T-helper 17 cell (primary cell): Measurements from ENCODE around the gene DGLUCY. TPM values are rescaled to one million over a fixed set of nuclear protein-coding genes. Genes with fewer than 3 reads are reported as not detected.
A peak's percentile ranks its signal among the peaks of the same experiment; 100 is the strongest.
"Not testable (repeated sequence)": the region's sequence is repeated elsewhere in the genome, so short reads cannot be mapped to it uniquely, and the experiment has no call there.

ENCODE experiments used
- ATAC-seq: fragments of 150-1000 bp; cut with Tn5 transposase; 2 replicates; pipeline ENCODE4 v1.10.0; 2021; ENCODE audit warnings: mild to moderate bottlenecking, moderate library complexity
- DNase-seq, 3 donors: peaks; one replicate each; pipeline versions ENCODE4 v3.0.0 to v3.0.0-alpha.2; 2020 to 2021
- H3K9me3 ChIP-seq: one replicate; pipeline ENCODE4 v1.7.0; 2013; ENCODE audit warnings: low read length, mild to moderate bottlenecking; ENCODE audit not compliant: control insufficient read depth, poor library complexity, severe bottlenecking
- H3K27ac Mint-ChIP-seq: one replicate; pipeline ENCODE4 v1.8.0; 2022; ENCODE audit warnings: mild to moderate bottlenecking, moderate library complexity, mixed read lengths
- H3K27me3 Mint-ChIP-seq: one replicate; pipeline ENCODE4 v1.8.0; 2022; ENCODE audit warnings: mixed read lengths
- H3K36me3 Mint-ChIP-seq: one replicate; pipeline ENCODE4 v1.8.0; 2022; ENCODE audit warnings: low read depth, mixed read lengths
- H3K4me1 Mint-ChIP-seq: one replicate; pipeline ENCODE4 v1.8.0; 2022; ENCODE audit warnings: mild to moderate bottlenecking, mixed read lengths
- H3K4me3 Mint-ChIP-seq: one replicate; pipeline ENCODE4 v1.8.0; 2022; ENCODE audit warnings: mild to moderate bottlenecking, moderate library complexity, mixed read lengths
- total RNA-seq, 4 donors: library from RNA in 2 of 4; stranded (reverse) in 2 of 4; gene quantifications; one replicate each; pipeline ENCODE4 v1.2.3 and lab custom pipeline; 2022 to 2026

The DGLUCY gene
- total RNA-seq, 2 donors from 2014 or later, result 81.7 to 86.0 TPM

- no peaks in the 10 kb centered on the region for H3K9me3 ChIP-seq
- H3K36me3 Mint-ChIP-seq, result peaks cover 11% of the 10 kb centered on the region
- ATAC-seq (no peak), DNase-seq (no peak)
- peaks cover 7% of the 10 kb centered on the region for H3K4me1 Mint-ChIP-seq
- no peaks in the 10 kb centered on the region for H3K27me3 Mint-ChIP-seq
- no peak overlapping the region for H3K4me3 Mint-ChIP-seq
- H3K27ac Mint-ChIP-seq, result peak overlapping the region; percentile 9
Measured at GRCh38 chr14:91171291-91171690, 57.4 kb downstream of the DGLUCY start.

- no peaks in the 10 kb centered on the region for H3K27me3 Mint-ChIP-seq
- DNase-seq (peak; percentile 60 to 69 (median 62)), ATAC-seq (peak; percentile 71)
- peak overlapping the region; percentile 53 for H3K27ac Mint-ChIP-seq
- H3K36me3 Mint-ChIP-seq, result peaks cover 9% of the 10 kb centered on the region
- no peaks in the 10 kb centered on the region for H3K9me3 ChIP-seq
- H3K4me3 Mint-ChIP-seq, result no peak overlapping the region
- H3K4me1 Mint-ChIP-seq, result peaks cover 17% of the 10 kb centered on the region
Measured at GRCh38 chr14:91173221-91173670, 59.4 kb downstream of the DGLUCY start.

- no peak overlapping the region for H3K4me3 Mint-ChIP-seq
- H3K27me3 Mint-ChIP-seq, result no peaks in the 10 kb centered on the region
- no peak overlapping the region for H3K27ac Mint-ChIP-seq
- H3K36me3 Mint-ChIP-seq, result peaks cover 6% of the 10 kb centered on the region
- no peaks in the 10 kb centered on the region for H3K9me3 ChIP-seq
- H3K4me1 Mint-ChIP-seq, result peaks cover 14% of the 10 kb centered on the region
- DNase-seq, result no peak
- ATAC-seq, result no peak
Measured at GRCh38 chr14:91173904-91174303, 60.0 kb downstream of the DGLUCY start.

GRCh38 chr14:91175291-91176201 lies 61.7 kb downstream of the DGLUCY start:
- no peaks in the 10 kb centered on the region for H3K9me3 ChIP-seq
- Mint-ChIP-seq H3K36me3 (peaks cover 6% of the 10 kb centered on the region), H3K4me1 (peaks cover 14% of the 10 kb centered on the region), H3K4me3 (no peak overlapping the region), H3K27me3 (no peaks in the 10 kb centered on the region), H3K27ac (peak overlapping the region; percentile 92)
- ATAC-seq (no peak), DNase-seq (no peak)

GRCh38 chr14:91177073-91178034 lies 63.5 kb downstream of the DGLUCY start:
- no peaks in the 10 kb centered on the region for H3K27me3 Mint-ChIP-seq
- H3K4me1 Mint-ChIP-seq, result peaks cover 14% of the 10 kb centered on the region
- H3K36me3 Mint-ChIP-seq, result peaks cover 6% of the 10 kb centered on the region
- H3K9me3 ChIP-seq, result no peaks in the 10 kb centered on the region
- peak overlapping the region; percentile 92 for H3K27ac Mint-ChIP-seq
- ATAC-seq (peak; percentile 89), DNase-seq (peak; percentile 33 to 51 (median 48))
- H3K4me3 Mint-ChIP-seq, result no peak overlapping the region

GRCh38 chr14:91180611-91181010 lies 66.7 kb downstream of the DGLUCY start:
- H3K27me3 Mint-ChIP-seq, result no peaks in the 10 kb centered on the region
- peaks cover 3% of the 10 kb centered on the region for H3K36me3 Mint-ChIP-seq
- no peak overlapping the region for H3K27ac Mint-ChIP-seq
- H3K4me1 Mint-ChIP-seq, result peaks cover 10% of the 10 kb centered on the region
- H3K4me3 Mint-ChIP-seq, result no peak overlapping the region
- no peak for ATAC-seq
- no peak for DNase-seq
- H3K9me3 ChIP-seq, result no peaks in the 10 kb centered on the region

- not testable (repeated sequence) for H3K27ac Mint-ChIP-seq, H3K4me3 Mint-ChIP-seq, H3K36me3 Mint-ChIP-seq, H3K27me3 Mint-ChIP-seq, H3K4me1 Mint-ChIP-seq, DNase-seq, H3K9me3 ChIP-seq, ATAC-seq
Measured at GRCh38 chr14:91182753-91183152, 68.9 kb downstream of the DGLUCY start.

GRCh38 chr14:91184559-91184958 lies 70.7 kb downstream of the DGLUCY start:
- Mint-ChIP-seq H3K27me3 (no peaks in the 10 kb centered on the region), H3K4me1 (peaks cover 3% of the 10 kb centered on the region), H3K27ac (no peak overlapping the region), H3K36me3 (no peaks in the 10 kb centered on the region), H3K4me3 (no peak overlapping the region)
- DNase-seq (no peak), ATAC-seq (no peak)
- H3K9me3 ChIP-seq, result no peaks in the 10 kb centered on the region

GRCh38 chr14:91185721-91186120 lies 71.8 kb downstream of the DGLUCY start:
- H3K9me3 ChIP-seq, result no peaks in the 10 kb centered on the region
- H3K27ac Mint-ChIP-seq, result peak overlapping the region; percentile 68
- H3K4me3 Mint-ChIP-seq, result no peak overlapping the region
- H3K27me3 Mint-ChIP-seq, result no peaks in the 10 kb centered on the region
- ATAC-seq, result no peak
- H3K4me1 Mint-ChIP-seq, result peaks cover 9% of the 10 kb centered on the region
- DNase-seq, result no peak
- H3K36me3 Mint-ChIP-seq, result peaks cover 6% of the 10 kb centered on the region

GRCh38 chr14:91186515-91187066 lies 72.7 kb downstream of the DGLUCY start:
- no peaks in the 10 kb centered on the region for H3K9me3 ChIP-seq
- H3K36me3 Mint-ChIP-seq, result peaks cover 12% of the 10 kb centered on the region
- no peak overlapping the region for H3K4me3 Mint-ChIP-seq
- ATAC-seq (no peak), DNase-seq (no peak)
- H3K27me3 Mint-ChIP-seq, result no peaks in the 10 kb centered on the region
- H3K27ac Mint-ChIP-seq, result peak overlapping the region; percentile 21
- H3K4me1 Mint-ChIP-seq, result peaks cover 11% of the 10 kb centered on the region

GRCh38 chr14:91187271-91187670 lies 73.4 kb downstream of the DGLUCY start:
- no peaks in the 10 kb centered on the region for H3K27me3 Mint-ChIP-seq
- DNase-seq (no peak), ATAC-seq (no peak)
- peak overlapping the region; percentile 21 for H3K27ac Mint-ChIP-seq
- H3K9me3 ChIP-seq, result no peaks in the 10 kb centered on the region
- H3K4me1 Mint-ChIP-seq, result peaks cover 16% of the 10 kb centered on the region
- peaks cover 15% of the 10 kb centered on the region for H3K36me3 Mint-ChIP-seq
- H3K4me3 Mint-ChIP-seq, result no peak overlapping the region

- no peak overlapping the region for H3K27ac Mint-ChIP-seq
- no peaks in the 10 kb centered on the region for H3K9me3 ChIP-seq
- peaks cover 18% of the 10 kb centered on the region for H3K36me3 Mint-ChIP-seq
- DNase-seq, result no peak
- H3K27me3 Mint-ChIP-seq, result no peaks in the 10 kb centered on the region
- no peak overlapping the region for H3K4me3 Mint-ChIP-seq
- peaks cover 30% of the 10 kb centered on the region for H3K4me1 Mint-ChIP-seq
- ATAC-seq, result no peak
Measured at GRCh38 chr14:91190853-91191252, 77.0 kb downstream of the DGLUCY start.

- H3K27me3 Mint-ChIP-seq, result no peaks in the 10 kb centered on the region
- H3K4me3 Mint-ChIP-seq, result no peak overlapping the region
- peaks cover 24% of the 10 kb centered on the region for H3K36me3 Mint-ChIP-seq
- peaks cover 30% of the 10 kb centered on the region for H3K4me1 Mint-ChIP-seq
- no peak overlapping the region for H3K27ac Mint-ChIP-seq
- no peak for DNase-seq
- no peak for ATAC-seq
- H3K9me3 ChIP-seq, result no peaks in the 10 kb centered on the region
Measured at GRCh38 chr14:91193069-91193468, 79.2 kb downstream of the DGLUCY start.
